GM19467 (cell line): ENCODE data around the gene EEF1A2.

Source experiments
- ATAC-seq: cut with Tn5 transposase; IDR thresholded peaks from one replicate; pipeline ENCODE4 v1.9.1; 2021; ENCODE audit warnings: mild to moderate bottlenecking, moderate library complexity; ENCODE audit not compliant: unreplicated experiment

The EEF1A2 gene

GRCh38 chr20:63455568-63455859 lies 43.4 kb downstream of the EEF1A2 start:
- no peak for ATAC-seq

DNA sequence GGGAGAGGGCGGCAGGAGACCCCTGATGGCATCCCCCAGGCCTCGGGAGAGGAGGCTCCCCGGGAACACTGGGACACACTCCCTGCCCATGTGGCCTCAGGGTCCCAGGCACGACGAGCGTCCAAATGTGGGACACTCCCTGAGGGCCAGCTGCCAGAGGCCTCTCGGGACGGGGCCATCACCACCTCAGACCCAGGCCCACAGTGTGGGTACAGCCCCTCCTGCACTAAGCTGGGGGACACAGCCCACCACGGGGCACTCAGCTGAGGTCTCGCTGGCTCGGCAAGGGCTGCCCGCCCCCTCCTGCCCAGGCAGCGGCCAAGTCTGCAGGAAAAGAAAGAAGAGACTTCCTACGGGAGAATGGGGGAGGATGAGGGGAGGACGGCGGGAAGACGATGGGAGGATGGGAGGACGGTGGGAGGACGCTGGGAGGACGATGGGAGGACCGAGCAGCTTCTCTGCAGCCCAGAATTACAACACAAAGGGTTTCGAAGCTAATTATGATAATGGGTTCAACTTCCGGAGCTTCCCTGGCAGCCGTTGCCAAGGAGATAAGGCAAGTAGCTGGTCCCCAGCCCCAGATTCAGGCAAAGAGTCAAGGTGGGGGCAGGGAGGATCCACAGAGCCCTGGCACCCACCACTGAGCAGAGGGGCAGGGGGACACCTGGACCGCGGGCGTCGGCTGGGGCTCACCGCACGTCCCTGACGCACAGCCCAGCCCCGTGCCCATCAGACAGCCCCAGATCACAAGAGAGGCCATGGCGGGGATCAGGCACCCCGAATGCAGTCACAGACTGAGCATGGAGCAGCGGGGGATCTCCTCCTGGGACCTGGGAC lies 43.9 kb downstream of the EEF1A2 start:
- ATAC-seq, result no peak

DNA sequence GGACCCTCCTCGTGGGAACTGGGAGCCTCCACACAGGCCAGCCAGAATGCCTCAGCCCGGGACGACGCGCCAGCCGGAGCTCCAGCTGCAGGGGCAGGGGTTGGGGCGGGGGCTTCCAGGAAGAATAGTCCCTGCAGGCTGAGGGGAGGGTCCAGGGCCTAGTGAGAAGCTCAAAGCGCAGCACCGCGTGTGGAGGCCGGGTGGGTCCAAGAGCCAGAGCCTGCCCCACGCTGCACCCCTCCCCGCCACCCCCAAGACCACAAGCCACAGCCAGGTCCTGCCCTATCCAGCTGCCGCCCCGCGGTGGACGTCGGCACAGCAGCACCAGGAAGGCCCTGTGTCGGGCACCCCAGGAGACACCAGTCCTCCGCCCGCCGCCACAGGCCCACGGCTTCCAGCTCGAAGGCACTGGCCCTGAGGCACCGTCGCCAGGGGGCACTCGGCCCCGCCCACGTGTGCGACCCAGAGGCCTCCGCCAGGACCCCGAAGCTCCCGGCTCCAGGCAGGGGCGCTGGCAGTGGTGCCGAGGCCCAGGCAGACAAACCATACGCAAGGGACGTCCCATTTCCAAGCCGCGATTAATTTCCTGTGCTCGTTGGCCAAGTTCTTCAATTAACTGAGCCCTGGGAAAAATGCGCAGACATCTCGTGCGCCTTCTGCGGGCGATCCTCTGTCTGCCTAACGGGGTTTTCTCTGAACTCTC lies 45.9 kb downstream of the EEF1A2 start:
- ATAC-seq, result no peak

GRCh38 chr20:63452341-63452740 lies 46.5 kb downstream of the EEF1A2 start:
- ATAC-seq, result no peak

DNA sequence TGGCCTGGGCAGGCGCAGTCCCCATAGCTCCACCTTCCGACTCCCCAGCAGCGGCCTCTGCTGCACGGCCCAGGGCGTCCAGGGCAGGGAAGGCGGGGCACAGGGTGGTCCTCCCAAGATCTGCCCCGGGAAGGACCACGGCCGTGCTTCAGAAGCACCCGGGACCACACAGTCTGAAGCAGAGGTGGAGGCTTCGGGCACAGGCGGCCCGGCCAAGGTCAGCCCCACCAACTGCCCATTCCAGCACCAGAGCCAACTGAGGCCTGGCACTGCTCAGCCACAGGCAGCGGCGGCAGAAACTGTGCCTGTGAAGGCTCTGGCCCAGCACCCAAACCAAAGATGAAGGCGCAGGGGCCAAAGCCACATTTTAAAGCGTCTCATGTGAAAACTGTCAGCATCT lies 47.1 kb downstream of the EEF1A2 start:
- no peak for ATAC-seq

DNA sequence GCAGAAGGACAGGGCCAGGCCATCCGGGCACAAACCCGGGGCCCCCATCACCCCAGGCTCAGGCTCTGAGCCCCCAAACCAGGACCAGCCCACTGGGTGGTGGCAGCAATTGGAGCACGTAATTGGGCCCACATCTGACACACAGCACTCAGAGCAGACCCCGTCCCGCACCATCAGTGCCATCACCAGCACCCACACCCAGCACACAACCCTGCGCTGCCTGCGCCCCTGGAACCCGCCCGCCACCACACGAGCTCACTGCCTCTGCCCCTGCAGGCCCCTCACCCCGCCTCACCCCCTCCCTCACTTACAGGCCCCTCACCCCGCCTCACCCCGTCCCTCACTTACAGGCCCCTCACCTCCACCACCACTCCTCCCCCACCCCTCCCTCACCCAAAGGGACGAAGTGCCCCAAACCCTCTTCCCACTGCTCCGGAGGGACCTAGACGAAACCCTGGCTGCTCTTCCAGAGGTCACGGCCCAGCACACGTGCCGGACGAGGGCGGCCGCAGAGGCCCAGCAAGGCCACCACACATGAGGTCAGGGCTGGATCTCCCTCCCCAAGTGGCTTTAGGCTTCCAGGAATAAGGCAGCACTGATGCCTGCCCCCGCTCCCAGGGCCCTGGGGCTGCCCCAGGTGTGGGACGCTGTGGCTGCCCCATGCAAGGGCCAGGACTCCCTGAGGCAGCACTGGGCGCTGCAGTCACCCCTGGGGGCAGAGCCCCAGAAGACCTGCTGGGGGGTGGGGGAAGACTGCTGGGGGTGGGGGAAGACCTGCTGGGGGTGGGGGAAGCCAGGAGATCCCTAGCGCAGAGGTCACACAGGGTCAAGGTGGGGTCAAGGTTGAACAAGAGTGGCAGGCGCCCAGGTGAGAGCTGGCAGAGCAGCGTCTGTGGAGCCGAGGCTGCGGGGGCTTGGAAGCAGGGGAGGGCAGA lies 48.8 kb downstream of the EEF1A2 start:
- no peak for ATAC-seq

GRCh38 chr20:63449025-63449424 lies 49.9 kb downstream of the EEF1A2 start:
- ATAC-seq, result no peak

DNA sequence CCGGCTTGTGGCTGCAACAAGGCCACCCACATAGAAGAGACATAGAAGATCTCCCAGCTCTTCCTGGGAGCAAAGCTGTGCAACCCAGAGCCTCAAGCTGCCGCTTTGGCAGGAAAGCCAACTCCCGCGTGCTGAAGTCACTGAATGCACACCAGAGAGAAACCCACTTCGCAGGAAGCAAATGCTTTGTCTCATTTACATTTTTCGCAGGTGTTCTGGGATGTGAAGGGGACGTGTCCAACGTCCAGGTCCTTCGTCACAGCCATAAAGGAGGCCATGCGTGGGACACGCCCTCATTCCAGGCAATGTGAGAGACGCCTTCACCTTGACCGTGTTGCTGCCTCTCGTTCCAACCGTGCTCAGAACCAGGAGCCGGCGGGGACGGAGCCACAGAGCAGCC lies 50.9 kb downstream of the EEF1A2 start:
- no peak for ATAC-seq

DNA sequence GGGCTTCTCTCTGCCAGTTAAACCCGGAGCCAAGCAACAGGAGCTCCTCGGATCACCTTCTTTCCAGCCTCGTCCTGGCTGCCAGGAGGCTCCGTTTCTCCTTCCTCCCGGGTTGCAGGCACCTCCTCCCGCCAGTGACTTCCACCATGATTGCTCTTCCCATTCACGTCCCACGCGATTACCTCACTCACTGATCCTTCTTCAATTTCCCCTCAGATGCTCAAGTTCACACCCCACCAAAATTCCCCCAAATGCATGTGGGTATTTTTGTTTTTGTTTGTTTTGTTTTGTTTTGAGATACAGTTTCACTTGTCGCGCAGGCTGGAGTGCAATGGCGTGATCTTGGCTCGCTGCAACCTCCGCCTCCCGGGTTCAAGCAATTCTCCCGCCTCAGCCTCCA lies 51.6 kb downstream of the EEF1A2 start:
- ATAC-seq, result no peak

- no peak for ATAC-seq
These were observed 52.5 kb downstream of the EEF1A2 start for GRCh38 chr20:63446216-63447024.

DNA sequence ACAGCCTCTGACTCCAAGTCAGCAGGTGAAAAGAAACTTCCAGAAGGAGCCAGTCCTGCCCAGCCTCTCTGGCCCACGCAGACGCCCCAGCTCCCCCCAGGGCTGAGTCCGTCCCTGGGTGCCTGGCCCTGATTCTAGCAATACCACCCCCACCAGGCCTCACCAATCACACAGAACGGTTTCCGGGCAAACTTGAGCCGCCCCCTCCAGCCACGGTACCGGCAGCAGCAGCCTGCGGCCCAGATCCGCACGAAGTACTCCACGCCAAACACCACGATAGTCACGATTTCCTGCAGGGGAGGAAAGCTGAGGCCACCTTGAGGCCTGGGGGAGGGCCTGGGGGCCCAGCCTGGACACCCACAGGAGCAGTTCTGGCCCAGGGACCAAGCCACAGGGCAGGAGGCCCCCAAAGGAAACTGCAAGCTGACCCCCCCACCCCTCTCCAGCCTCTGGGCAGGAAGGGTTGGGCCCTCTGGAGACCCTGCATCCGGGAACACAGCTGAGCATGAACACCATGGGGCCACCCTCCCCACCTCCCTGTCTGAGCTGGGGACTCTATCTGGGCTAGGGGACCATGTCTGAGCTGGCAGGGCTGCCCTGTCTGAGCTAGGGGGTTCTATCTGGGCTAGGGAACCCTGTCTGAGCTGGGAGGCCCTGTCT lies 53.7 kb downstream of the EEF1A2 start:
- no peak for ATAC-seq

- no peak for ATAC-seq
These were observed 54.3 kb downstream of the EEF1A2 start for GRCh38 chr20:63444548-63444947.

DNA sequence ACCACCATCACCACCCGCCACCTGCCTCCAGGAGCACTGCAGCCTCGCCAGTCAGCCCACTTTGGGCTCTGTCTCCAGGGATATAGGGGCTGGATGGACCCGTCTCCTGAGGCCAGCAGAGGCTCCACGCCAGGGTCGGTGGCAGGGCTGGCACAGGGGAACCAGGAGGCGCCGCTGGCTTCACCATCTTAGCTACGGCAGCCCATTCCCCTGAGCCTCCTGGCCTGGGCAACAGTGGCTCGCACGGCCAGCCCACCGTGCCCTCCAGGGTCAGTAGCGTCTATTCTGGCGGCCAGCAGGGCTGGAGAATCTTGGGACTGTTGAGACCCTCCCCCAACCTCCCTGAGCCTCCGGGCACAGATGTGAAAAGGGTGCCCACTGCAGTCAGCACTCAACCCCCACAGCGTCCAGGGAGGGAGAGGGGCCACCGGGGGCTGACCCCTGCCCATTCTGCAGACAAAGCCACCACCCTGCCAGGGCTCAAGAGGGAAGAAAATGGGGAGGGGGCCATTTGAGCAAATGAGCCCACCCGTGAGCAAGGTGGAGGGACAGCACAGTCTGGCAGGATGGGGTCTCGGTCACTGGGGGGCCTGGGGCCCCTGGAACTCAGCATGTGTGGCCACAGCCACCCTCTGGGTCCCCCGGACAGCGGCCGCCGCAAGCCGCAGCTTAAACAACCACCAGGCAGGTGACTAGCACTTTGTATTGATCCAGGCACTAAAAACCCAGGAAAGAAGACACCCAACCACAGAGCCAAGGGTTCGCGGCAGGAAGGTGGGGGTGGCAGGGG lies 55.1 kb downstream of the EEF1A2 start:
- no peak for ATAC-seq

GRCh38 chr20:63442100-63442493 lies 56.8 kb downstream of the EEF1A2 start:
- ATAC-seq, result no peak

DNA sequence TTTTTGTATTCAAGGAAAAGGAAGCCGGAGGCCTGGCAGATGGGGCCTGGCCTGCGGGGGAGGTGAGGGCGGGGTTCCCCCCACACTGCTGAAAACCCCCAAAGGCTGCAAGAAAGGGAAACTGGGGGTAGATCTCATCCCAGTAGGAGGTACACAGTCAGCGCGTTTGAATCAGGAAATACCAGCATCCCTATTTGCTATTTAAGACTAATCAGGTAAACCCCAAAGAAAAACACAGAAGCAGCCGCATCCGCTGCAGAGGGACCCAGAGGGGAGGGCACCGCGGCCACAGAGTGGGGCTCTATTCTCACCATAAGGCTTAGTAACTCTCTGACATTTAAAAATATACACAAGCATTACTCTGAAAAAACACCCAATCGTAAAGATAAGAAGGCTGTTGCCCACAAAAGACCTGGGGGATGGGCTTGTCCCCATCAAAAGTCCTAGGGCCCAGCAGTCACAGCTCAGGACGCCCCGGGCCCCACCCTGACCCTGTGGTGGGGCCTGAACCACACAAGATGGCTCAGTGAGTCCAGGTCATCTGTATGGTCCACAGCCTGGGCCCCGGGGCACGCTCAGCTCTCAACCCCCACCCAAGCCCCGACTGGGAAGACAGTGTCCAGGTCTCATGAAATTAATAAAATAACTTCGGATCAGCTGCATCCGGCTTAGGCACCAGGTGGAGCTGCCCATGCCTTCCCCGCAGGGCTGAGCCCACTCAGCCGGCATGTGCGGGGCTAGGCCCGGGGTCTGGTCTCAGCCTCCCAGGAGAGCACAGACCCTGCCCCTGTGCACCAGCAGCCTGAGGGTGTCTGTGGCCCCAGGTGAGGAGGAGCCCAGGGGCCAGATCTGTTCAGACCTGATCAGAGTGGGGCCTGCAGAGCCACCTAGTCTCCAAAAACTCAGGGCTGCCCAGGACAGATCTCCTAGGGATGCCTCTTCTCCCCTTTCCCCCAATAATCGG lies 57.5 kb downstream of the EEF1A2 start:
- ATAC-seq, result no peak

- ATAC-seq, result no peak
These were observed 58.4 kb downstream of the EEF1A2 start for GRCh38 chr20:63440366-63440955.

- ATAC-seq, result no peak
These were observed 59.0 kb downstream of the EEF1A2 start for GRCh38 chr20:63439866-63440265.

GRCh38 chr20:63438121-63438520 lies 60.8 kb downstream of the EEF1A2 start:
- no peak for ATAC-seq
